CD4-positive, alpha-beta T cell treated with Interleukin-15 for 4 hours (primary cell): ENCODE results near the gene BCL7B.
A peak's percentile ranks its signal among the peaks of the same experiment; 100 is the strongest.
"Not testable (repeated sequence)": the region's sequence is repeated elsewhere in the genome, so short reads cannot be mapped to it uniquely, and the experiment has no call there.

Experiments
- DNase-seq: peaks from one replicate; pipeline ENCODE4 v3.0.0-alpha.2; 2020; ENCODE audit warnings: low spot score

Gene BCL7B

GRCh38 chr7:73535918-73536317 lies 21.6 kb downstream of the BCL7B start:
- DNase-seq: not testable (repeated sequence)

GRCh38 chr7:73533742-73534141 lies 23.7 kb downstream of the BCL7B start:
- no peak for DNase-seq

GRCh38 chr7:73532224-73532623 lies 25.3 kb downstream of the BCL7B start:
- DNase-seq: no peak

GRCh38 chr7:73530800-73531199 lies 26.7 kb downstream of the BCL7B start:
- no peak for DNase-seq

GRCh38 chr7:73526896-73527821 lies 30.3 kb downstream of the BCL7B start:
- DNase-seq: no peak

GRCh38 chr7:73526158-73526494 lies 31.4 kb downstream of the BCL7B start:
- not testable (repeated sequence) for DNase-seq

GRCh38 chr7:73522105-73522872 lies 35.2 kb downstream of the BCL7B start, which contains the start of gene BAZ1B:
BAZ1B (minus strand) TSS chr7:73522293; CDS start chr7:73521933, 360 bp downstream.
- DNase-seq: peak; percentile 98

GRCh38 chr7:73521636-73522104 lies 35.8 kb downstream of the BCL7B start:
- no peak for DNase-seq

GRCh38 chr7:73520673-73521635 lies 36.5 kb downstream of the BCL7B start:
- DNase-seq: no peak

GRCh38 chr7:73519867-73520672 lies 37.4 kb downstream of the BCL7B start:
- peak; percentile 22 for DNase-seq

GRCh38 chr7:73518470-73518869 lies 39.0 kb downstream of the BCL7B start:
- no peak for DNase-seq

- no peak for DNase-seq
Measured at GRCh38 chr7:73517241-73517995, 40.1 kb downstream of the BCL7B start.

GRCh38 chr7:73515178-73515577 lies 42.3 kb downstream of the BCL7B start:
- DNase-seq: no peak

- no peak for DNase-seq
Measured at GRCh38 chr7:73512018-73512780, 45.3 kb downstream of the BCL7B start.

- DNase-seq: no peak
Measured at GRCh38 chr7:73509463-73509862, 48.0 kb downstream of the BCL7B start.

- no peak for DNase-seq
Measured at GRCh38 chr7:73507556-73507955, 49.9 kb downstream of the BCL7B start.

- DNase-seq: no peak
Measured at GRCh38 chr7:73504920-73505319, 52.6 kb downstream of the BCL7B start.

GRCh38 chr7:73504017-73504416 lies 53.5 kb downstream of the BCL7B start:
- no peak for DNase-seq

- DNase-seq: no peak
Measured at GRCh38 chr7:73503229-73503628, 54.3 kb downstream of the BCL7B start.
